Peyer's patch (tissue), 4 donors: ENCODE measurements around the gene TRIM9.

ENCODE experiments used
- CTCF ChIP-seq, 6 experiments: fragments of 450-650 bp in 4 of 6; fragments of 200-600 bp in 2 of 6; sonication (generic) in 1 of 6; IDR thresholded peaks; one replicate each; pipeline ENCODE4 v1.5.1; 2017 to 2019; ENCODE audit warnings: antibody characterized with exemption in 6 of 6, mild to moderate bottlenecking in 3 of 6, moderate library complexity in 1 of 6
- POLR2A ChIP-seq, 2 donors: fragments of 450-650 bp; IDR thresholded peaks; one replicate each; pipeline ENCODE4 v1.5.1; 2017; ENCODE audit warnings: antibody characterized with exemption in 2 of 2, mild to moderate bottlenecking in 2 of 2, moderate library complexity in 2 of 2

- TF ChIP-seq CTCF (IDR thresholded peaks at IDR 0.05) (no peak), POLR2A (IDR thresholded peaks at IDR 0.05) (no peak)
These were observed 150.1 kb downstream of the TRIM9 start for GRCh38 chr14:50944647-50945413.
